Thyroid gland (tissue), 4 donors: ENCODE results near the gene CABP4. TPM values are rescaled to one million over a fixed set of nuclear protein-coding genes. Genes with fewer than 3 reads are reported as not detected.

ENCODE experiments used
- DNase-seq, 2 donors: peaks; one replicate each; pipeline ENCODE4 v3.0.0-alpha.2; 2019
- H3K27ac ChIP-seq, 3 donors: fragments of 200-600 bp; sonication (generic); 1 replicate in 2 of 3; 2 replicates in 1 of 3; pipeline ENCODE4 v1.5.1; 2016 to 2019; ENCODE audit warnings: mild to moderate bottlenecking in 1 of 3, moderate library complexity in 1 of 3
- H3K27me3 ChIP-seq: fragments of 200-600 bp; sonication (generic); one replicate; pipeline ENCODE4 v1.5.1; 2019
- H3K36me3 ChIP-seq, 2 donors: fragments of 200-600 bp; sonication (generic); one replicate each; pipeline ENCODE4 v1.5.1; 2016 to 2019
- H3K4me1 ChIP-seq, 2 donors: fragments of 200-600 bp; sonication (generic); one replicate each; pipeline ENCODE4 v1.5.1; 2017 to 2019
- H3K4me3 ChIP-seq, 3 donors: fragments of 200-600 bp; sonication (generic); replicated peaks in 1 of 3; 1 replicate in 2 of 3; 2 replicates in 1 of 3; pipeline ENCODE4 v1.5.1; 2016; ENCODE audit warnings: mild to moderate bottlenecking in 1 of 3
- H3K9me3 ChIP-seq: fragments of 200-600 bp; sonication (generic); one replicate; pipeline ENCODE4 v1.5.1; 2017
- POLR2A ChIP-seq, 2 donors: fragments of 450-650 bp; IDR thresholded peaks; one replicate each; pipeline ENCODE4 v1.6.1; 2017; ENCODE audit warnings: antibody characterized with exemption in 2 of 2, mild to moderate bottlenecking in 2 of 2, moderate library complexity in 1 of 2
- WGBS, 2 donors: methylation state at CpG; one replicate each; pipeline ENCODE4 v1.1.5; 2017; 5-methylcytosine and 5-hydroxymethylcytosine counted together
- intact Hi-C: fragments of 100-400 bp; cut with DNase I; formaldehyde crosslinking; loops from one replicate; pipeline ENCODE4 v1.15.1; 2023
- total RNA-seq, 4 donors: library from RNA; depleted of rRNA; stranded (reverse); fragments of >200 nt; gene quantifications; one replicate each; pipeline ENCODE4 v1.2.3, GENCODE V29; 2016
- TF ChIP-seq, protein P1 (sequence below), 6 experiments: fragments of 200-600 bp in 3 of 6; fragments of 450-650 bp in 3 of 6; sonication (generic) in 3 of 6; IDR thresholded peaks; one replicate each; pipeline ENCODE4 v1.5.1; 2016 to 2019; ENCODE audit warnings: antibody characterized with exemption in 6 of 6, mild to moderate bottlenecking in 2 of 6, inconsistent platforms in 1 of 6, moderate library complexity in 1 of 6

Gene CABP4
- total RNA-seq, 4 donors from 2014 or later, result 0.33 to 6.4 (median 0.39) TPM; not detected in 1

DNA sequence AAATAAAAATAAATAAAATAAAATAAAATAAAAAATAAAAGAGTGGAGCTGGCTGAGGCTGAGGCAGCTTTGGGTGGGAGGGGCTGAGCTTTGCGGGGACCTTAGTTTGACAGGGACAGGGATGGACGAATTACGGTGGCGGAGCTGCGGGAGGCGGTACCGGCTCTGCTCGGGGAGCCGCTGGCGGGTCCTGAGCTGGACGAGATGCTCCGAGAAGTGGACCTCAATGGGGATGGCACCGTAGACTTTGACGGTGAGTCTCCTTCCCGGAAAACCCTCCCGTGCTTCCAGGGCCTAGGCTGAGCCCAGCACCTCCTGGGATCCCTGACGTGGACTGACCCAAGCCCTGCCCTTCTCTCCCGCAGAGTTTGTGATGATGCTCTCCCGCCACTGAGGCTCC is 3.1 kb downstream of the CABP4 start:
- H3K36me3 ChIP-seq, result no peaks in the 10 kb centered on the region
- H3K27me3 ChIP-seq, result no peaks in the 10 kb centered on the region
- TF ChIP-seq, protein P1, sequence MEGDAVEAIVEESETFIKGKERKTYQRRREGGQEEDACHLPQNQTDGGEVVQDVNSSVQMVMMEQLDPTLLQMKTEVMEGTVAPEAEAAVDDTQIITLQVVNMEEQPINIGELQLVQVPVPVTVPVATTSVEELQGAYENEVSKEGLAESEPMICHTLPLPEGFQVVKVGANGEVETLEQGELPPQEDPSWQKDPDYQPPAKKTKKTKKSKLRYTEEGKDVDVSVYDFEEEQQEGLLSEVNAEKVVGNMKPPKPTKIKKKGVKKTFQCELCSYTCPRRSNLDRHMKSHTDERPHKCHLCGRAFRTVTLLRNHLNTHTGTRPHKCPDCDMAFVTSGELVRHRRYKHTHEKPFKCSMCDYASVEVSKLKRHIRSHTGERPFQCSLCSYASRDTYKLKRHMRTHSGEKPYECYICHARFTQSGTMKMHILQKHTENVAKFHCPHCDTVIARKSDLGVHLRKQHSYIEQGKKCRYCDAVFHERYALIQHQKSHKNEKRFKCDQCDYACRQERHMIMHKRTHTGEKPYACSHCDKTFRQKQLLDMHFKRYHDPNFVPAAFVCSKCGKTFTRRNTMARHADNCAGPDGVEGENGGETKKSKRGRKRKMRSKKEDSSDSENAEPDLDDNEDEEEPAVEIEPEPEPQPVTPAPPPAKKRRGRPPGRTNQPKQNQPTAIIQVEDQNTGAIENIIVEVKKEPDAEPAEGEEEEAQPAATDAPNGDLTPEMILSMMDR (IDR thresholded peaks at IDR 0.05), result no peak
- TF ChIP-seq POLR2A (IDR thresholded peaks at IDR 0.05), result no peak
- H3K27ac ChIP-seq, result no peak overlapping the region
- intact Hi-C loops, result no loop called here
- 91 to 94% methylated on average over 19 of the region's 19 CpGs for WGBS, 2 donors
- H3K4me1 ChIP-seq, result peaks cover 0 to 9% of the 10 kb centered on the region in 2 donors
- H3K4me3 ChIP-seq, result no peak overlapping the region
- no peak for DNase-seq
- no peaks in the 10 kb centered on the region for H3K9me3 ChIP-seq

DNA sequence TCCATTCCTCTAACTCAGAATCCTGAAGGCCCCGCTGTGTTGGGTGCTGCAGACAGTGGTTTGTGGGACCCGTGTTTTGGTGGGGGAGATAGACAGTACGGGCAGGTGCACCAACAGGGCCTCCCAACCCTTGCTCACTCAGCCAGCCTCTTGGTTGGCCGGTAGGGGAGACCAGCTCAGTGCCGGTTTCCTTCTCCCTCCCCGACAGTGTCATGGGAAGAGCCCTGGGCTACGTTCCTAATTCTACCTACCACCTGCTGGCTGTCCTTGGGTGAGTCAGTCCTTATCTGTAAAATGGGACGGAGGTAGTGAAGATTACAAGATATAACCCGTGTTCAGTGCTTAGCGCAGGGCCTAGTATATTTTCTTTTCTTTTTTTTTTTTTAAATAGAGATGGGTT is 8.0 kb downstream of the CABP4 start:
- intact Hi-C loops, result loop anchor here (10.0 kb wide), 1 partner anchor 68 kb away; the partner anchor contains the start of gene RAD9A
- Histone ChIP-seq H3K27ac (peak overlapping the region in 1 of 3 donors; percentile 95), H3K9me3 (no peaks in the 10 kb centered on the region), H3K4me3 (no peak overlapping the region), H3K27me3 (no peaks in the 10 kb centered on the region), H3K4me1 (peaks cover 16 to 51% of the 10 kb centered on the region in 2 donors), H3K36me3 (no peaks in the 10 kb centered on the region)
- WGBS, 2 donors, result 98% methylated on average over 10 of the region's 10 CpGs
- no peak for DNase-seq
- TF ChIP-seq POLR2A (IDR thresholded peaks at IDR 0.05), result no peak
- TF ChIP-seq, protein P1 (IDR thresholded peaks at IDR 0.05), result no peak

DNA sequence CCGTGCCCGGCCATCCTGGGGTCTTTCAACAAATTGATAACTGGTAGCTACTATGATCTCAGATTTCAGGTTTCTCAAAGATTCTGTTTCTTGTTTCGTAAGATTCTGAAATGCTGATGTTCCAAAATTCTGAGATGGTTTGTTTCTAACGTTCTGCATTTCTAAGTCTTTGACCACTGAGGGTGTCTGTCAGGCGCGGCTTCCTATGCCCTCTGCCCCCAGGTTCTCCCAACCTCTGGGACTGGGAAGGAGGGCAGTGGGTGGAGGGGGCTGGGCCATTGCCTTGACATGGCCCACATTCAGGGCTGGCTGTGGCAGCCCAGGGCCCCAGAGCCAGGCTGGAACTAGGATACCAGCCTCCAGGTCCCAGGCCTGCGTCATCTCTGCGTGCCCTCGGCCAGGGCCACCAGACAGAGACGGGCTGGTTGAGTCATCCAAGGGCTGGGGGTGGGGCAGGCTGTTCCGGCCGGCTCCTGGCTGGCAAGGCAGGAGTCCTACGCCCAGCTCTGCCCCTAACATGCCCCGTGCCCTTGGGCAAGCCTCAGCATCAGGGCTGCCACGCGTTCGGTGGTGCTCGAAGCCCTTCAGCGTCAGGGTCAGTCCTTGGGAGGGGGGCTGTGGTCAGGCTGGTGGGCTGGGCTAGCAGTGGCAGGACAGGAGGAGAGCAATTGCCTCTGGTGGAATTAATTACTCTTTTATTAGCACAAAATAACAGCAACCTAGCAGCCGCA is 8.7 kb downstream of the CABP4 start:
- H3K9me3 ChIP-seq, result no peaks in the 10 kb centered on the region

DNA sequence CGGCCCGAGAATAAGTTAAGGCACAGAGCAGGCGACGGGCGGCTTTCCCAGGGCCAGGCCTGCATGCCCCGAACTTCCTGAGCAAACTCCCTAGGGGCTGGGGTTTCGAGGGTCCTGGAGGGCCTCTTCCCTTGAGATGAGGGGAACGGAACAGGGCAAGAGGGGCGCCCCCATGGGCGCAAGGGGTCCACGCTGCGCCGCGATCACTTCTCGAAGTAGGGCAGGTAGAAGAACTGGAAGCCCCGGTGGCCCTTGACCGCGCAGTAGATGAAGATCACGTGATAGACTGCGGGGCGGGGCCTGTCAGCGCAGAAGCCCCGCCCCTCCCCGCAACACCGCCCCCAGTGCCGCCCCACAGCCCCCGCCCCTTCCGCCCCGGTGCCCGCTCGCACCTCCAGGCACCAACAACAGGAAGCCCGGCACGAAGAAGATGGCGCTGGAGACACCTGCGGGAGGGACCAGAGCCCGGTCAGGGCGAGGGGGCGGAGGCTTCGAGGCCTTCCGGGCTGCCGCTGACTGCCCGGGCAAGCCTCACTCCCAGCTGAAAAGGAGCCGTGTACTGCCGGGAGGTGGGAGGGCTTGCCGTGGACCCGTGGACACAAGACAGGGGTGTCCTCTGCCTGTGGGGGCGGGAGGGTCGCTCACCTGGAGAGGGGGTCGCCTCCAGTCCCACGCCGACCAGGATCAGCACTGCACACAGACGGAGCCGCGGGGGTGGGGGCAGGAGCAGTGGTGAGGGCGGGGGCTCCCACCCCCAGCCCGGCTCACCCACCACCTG is 9.4 kb downstream of the CABP4 start:
- 35 to 36% methylated on average over 12 to 20 of the region's 56 CpGs for WGBS, 2 donors
- no peaks in the 10 kb centered on the region for H3K27me3 ChIP-seq
- H3K27ac ChIP-seq, result peak overlapping the region; percentile 79 to 99 (median 95)
- peaks cover 21 to 53% of the 10 kb centered on the region in 2 donors for H3K4me1 ChIP-seq
- intact Hi-C loops, result loop anchor here (5.0 to 10.0 kb wide), 2 partner anchors 42 to 70 kb away; partner anchors contain the start of gene RAD9A
- no peaks in the 10 kb centered on the region for H3K36me3 ChIP-seq
- TF ChIP-seq, protein P1 (IDR thresholded peaks at IDR 0.05), result no peak
- TF ChIP-seq POLR2A (IDR thresholded peaks at IDR 0.05), result peak; percentile 10 to 78
- peak; percentile 91 for DNase-seq
- no peaks in the 10 kb centered on the region for H3K9me3 ChIP-seq
- peak overlapping the region; percentile 22 to 71 (median 56) for H3K4me3 ChIP-seq

More for the DNA sequence above, 8.7 kb downstream of the CABP4 start:
- Histone ChIP-seq H3K27me3 (no peaks in the 10 kb centered on the region), H3K4me3 (peak overlapping the region in 1 of 3 donors; percentile 56), H3K27ac (peak overlapping the region; percentile 79 to 99 (median 95)), H3K4me1 (peaks cover 19 to 54% of the 10 kb centered on the region in 2 donors), H3K36me3 (no peaks in the 10 kb centered on the region)
- peak; percentile 32 to 38 for DNase-seq
- intact Hi-C loops, result loop anchor here (10.0 kb wide), 1 partner anchor 69 kb away; the partner anchor contains the start of gene RAD9A
- WGBS, 2 donors, result 81 to 91% methylated on average over 7 to 14 of the region's 20 CpGs
- TF ChIP-seq POLR2A (IDR thresholded peaks at IDR 0.05), result no peak
- TF ChIP-seq, protein P1 (IDR thresholded peaks at IDR 0.05), result no peak
